GM20000 (cell line): Measurements from ENCODE around the gene PI3.
"Not testable (repeated sequence)": the region's sequence is repeated elsewhere in the genome, so short reads cannot be mapped to it uniquely, and the experiment has no call there.

ENCODE experiments used
- DNase-seq: peaks from one replicate; pipeline ENCODE4 v3.0.0; 2012; ENCODE audit warnings: low spot score
- TF ChIP-seq, protein P1 (sequence below): IDR thresholded peaks from 2 replicates; pipeline ENCODE4 v1.5.1; 2012; ENCODE audit warnings: mild to moderate bottlenecking, control low read depth; ENCODE audit errors: extremely low read depth, missing control alignments

Gene PI3, protein sequence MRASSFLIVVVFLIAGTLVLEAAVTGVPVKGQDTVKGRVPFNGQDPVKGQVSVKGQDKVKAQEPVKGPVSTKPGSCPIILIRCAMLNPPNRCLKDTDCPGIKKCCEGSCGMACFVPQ

DNA sequence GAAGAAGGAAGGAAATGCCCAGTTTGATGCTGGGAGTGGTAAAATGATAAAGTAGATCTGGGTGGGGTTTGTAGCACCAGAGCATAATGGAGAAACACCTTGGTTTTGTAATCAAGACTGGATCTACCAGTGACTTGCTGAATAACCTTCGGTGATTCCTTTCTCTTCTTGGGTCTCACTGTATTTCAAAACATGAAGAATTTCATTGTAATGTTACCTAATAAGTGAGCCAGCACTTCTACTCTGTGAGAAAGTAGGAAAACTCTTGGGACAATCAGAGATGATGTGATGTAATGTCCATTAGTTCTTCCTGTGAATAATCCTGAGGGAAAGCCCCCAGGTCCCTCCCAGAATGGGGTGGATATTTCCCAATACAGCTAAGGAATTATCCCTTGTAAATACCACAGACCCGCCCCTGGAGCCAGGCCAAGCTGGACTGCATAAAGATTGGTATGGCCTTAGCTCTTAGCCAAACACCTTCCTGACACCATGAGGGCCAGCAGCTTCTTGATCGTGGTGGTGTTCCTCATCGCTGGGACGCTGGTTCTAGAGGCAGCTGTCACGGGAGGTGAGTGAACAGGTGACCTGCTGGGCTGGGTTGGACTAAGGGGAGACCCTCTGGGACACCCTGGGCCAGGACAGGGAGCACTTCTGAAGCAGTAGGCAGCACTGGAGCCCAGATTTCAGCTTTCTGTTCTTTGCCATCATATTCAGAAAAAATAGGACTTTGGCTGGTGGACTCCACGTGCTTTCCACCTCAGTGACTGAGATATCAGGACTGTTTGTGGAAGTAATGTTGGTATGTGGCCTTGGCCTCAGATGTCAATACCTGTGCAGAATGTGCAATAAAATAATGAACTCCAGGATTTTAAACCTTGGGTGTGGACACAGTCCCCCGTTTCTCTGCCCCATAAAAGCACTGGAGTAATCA is at the start of gene PI3:
PI3 (plus strand) TSS at position 469 of the 931 bp plus-strand sequence; CDS start at position 490, 21 bp downstream.
- TF ChIP-seq, protein P1, sequence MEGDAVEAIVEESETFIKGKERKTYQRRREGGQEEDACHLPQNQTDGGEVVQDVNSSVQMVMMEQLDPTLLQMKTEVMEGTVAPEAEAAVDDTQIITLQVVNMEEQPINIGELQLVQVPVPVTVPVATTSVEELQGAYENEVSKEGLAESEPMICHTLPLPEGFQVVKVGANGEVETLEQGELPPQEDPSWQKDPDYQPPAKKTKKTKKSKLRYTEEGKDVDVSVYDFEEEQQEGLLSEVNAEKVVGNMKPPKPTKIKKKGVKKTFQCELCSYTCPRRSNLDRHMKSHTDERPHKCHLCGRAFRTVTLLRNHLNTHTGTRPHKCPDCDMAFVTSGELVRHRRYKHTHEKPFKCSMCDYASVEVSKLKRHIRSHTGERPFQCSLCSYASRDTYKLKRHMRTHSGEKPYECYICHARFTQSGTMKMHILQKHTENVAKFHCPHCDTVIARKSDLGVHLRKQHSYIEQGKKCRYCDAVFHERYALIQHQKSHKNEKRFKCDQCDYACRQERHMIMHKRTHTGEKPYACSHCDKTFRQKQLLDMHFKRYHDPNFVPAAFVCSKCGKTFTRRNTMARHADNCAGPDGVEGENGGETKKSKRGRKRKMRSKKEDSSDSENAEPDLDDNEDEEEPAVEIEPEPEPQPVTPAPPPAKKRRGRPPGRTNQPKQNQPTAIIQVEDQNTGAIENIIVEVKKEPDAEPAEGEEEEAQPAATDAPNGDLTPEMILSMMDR: no peak
- no peak for DNase-seq

DNA sequence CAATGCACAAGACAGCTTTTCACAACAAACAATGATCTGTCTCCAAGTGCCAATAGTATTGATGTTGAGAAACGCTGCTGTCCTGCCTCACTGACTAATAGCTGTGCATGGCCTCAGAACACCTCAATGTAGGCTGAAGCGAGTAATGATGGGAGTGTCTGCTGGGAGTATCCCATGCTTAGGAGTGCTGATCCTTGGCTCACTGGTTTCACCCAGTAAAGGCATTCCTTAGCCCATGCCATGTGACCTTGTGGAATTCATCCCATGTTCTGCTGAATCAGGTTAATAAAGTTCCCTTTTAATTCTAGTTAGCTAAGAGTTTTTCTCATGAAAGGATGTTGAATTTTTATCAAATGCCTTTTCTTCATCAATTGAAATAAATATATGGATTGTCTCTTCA is 46.6 kb upstream of the PI3 start:
- TF ChIP-seq, protein P1: no peak
- DNase-seq: no peak

DNA sequence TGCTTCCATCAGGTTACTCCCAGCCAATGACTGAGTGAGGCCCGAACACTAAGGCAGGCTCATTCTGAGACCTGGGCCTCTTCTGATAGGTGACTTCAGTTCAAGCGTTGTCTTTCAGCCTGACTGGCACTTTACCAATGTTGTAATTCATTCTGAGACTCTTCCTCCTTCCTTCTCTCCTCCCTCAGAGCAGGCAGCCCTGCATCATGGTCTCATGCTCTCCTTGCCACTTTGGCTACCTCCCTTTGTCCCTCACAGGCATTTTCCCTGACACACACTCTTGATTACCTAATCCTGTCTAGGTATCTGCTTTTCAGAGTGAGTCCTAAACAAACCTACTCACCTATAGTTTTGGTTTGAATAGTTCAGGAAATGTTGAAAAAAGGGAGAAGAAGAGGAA is 37.8 kb upstream of the PI3 start:
- TF ChIP-seq, protein P1: no peak
- no peak for DNase-seq

DNA sequence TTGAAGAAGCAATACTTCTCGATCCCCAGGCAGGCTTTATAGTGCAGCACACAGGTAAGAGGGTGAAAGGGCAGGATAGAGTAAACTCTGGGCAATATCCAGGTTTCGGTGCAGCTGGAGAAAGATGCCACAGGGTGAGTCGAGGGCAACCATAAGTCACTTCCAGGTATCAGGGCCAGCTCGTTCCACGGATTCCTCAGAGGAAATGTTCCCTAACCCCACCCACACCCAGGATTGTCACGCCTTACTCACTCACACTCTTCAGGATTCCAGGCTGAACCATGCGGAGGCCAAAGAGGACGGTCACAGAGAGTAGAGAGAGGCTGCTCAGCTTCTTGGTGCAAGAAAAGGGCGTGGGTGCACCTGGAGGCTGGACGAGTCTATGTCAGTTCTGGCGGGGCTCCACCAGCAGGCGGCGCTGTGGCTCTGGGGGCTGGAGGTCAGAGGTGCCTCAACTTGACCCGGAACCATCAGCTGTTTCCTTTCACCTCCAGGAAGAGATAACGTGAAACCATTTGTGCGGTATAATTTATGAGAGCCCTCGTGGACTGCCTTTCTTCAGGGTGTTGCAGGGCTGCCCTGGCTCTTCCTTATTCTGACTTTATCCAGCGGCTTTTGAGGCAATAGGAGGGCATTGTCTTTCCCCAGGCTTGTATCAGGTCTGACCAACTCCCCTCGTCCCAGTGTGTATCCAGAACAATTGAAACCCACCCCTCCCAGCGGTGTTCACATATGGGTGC is 36.0 kb upstream of the PI3 start:
- DNase-seq: peak; percentile 46
- TF ChIP-seq, protein P1: peak; percentile 64

DNA sequence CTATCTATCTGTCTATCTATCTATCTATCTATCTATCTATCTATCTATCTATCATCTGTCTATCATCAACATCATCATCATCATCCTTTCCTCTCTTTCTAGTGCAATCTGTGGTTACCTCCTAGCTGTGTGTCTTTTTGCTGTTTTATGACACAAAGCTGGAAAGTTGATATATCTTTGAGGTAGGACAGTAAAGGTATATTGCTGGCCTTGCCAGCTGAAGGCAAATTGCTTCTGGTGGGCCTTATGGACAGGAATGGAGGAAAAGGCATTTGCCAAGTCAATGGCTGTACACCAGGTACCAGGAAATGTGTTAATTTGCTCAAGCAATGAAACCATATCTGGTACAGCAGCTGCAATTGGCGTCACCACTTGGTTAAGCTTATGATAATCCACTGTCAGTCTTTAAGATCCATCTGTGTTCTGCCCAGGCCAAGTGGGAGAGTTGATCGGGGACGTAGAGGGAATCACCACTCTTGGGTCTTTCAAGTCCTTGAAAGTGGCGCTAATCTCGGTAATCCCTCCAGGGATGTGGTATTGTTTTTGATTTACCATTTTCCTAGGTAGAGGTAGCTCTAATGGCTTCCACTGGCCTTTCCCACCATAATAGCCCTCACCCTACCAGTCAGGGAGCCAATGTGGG is 34.8 kb upstream of the PI3 start:
- DNase-seq: not testable (repeated sequence)

DNA sequence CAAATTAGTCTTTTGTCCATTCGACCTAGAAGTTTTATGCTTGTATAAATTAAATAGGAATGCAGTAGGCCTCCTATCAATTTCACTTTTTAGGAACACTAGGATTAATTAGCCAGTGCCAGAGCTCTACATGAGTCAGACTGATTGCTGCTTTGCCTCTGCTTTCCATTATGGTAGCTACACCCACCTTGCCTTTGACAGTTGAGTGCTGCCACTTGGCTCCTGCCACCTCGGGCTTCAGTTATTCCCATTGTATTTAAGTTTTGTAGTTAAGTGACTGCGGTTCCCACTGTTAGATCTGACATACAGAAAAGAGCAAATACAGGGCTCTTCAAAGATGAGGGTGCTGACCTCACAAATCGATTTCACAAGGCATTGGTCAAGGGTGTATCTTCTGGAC is 33.9 kb upstream of the PI3 start:
- TF ChIP-seq, protein P1: no peak
- DNase-seq: no peak

DNA sequence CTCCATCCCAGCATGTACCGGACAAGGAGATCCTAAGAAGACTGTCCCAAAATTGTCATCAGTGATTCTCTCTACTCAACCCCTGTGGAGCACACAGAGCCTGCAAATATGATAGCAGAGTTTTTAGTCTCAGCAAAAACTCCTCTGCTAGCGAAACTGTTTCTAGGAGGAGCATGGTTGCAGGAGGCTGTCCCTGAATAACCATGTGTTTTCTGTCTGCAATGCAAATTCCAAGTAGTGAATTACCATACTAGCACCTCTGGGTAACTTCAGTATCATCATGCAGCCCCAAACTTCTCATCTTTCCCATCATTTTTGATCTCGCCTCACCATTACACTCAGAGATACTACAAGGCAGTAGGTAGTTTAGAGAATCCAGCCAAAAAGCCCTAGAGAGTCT is 25.6 kb upstream of the PI3 start:
- no peak for DNase-seq
- TF ChIP-seq, protein P1: no peak
